ENCODE data around the gene NOVA1. TPM values are rescaled to one million over a fixed set of nuclear protein-coding genes. Genes with fewer than 3 reads are reported as not detected.

The NOVA1 gene
- total RNA-seq, 4 donors from 2014 or later = 10.3 to 22.4 (median 14.0) TPM

- Histone ChIP-seq H3K4me3 (no peak overlapping the region), H3K36me3 (no peaks in the 10 kb centered on the region), H3K27me3 (no peaks in the 10 kb centered on the region), H3K4me1 (no peaks in the 10 kb centered on the region), H3K9me3 (no peaks in the 10 kb centered on the region), H3K27ac (replicated peaks in 1 of 4) (no peak overlapping the region)
- intact Hi-C loops (cut with DNase I) = no loop called here
- no peak for DNase-seq (ENCODE audit: extremely low spot score)
- 78% methylated on average over 2 of the region's 2 CpGs for WGBS
- TF ChIP-seq EP300 (IDR thresholded peaks at IDR 0.05) (no peak), POLR2A (IDR thresholded peaks at IDR 0.05; ENCODE audit: low read depth) (no peak), CTCF (IDR thresholded peaks at IDR 0.05) (no peak), POLR2AphosphoS5 (IDR thresholded peaks at IDR 0.05) (no peak)
These were observed 20.1 kb downstream of the NOVA1 start for GRCh38 chr14:26577711-26578110.

GRCh38 chr14:26554069-26554772, 43.6 kb downstream of the NOVA1 start:
- Histone ChIP-seq H3K4me3 (no peak overlapping the region), H3K9me3 (no peaks in the 10 kb centered on the region), H3K27me3 (no peaks in the 10 kb centered on the region), H3K4me1 (peaks cover 0 to 12% (median 2%) of the 10 kb centered on the region in 4 donors), H3K27ac (replicated peaks in 1 of 4) (no peak overlapping the region), H3K36me3 (no peaks in the 10 kb centered on the region)
- WGBS = 48% methylated on average over 1 of the region's 1 CpG
- no peak for DNase-seq (ENCODE audit: extremely low spot score)
- intact Hi-C loops (cut with DNase I) = no loop called here
- TF ChIP-seq CTCF (IDR thresholded peaks at IDR 0.05) = no peak
- TF ChIP-seq EP300 (IDR thresholded peaks at IDR 0.05) = no peak
- no peak for TF ChIP-seq POLR2AphosphoS5 (IDR thresholded peaks at IDR 0.05)
- TF ChIP-seq POLR2A (IDR thresholded peaks at IDR 0.05; ENCODE audit: low read depth) = no peak

- intact Hi-C loops (cut with DNase I) = no loop called here
- H3K27ac ChIP-seq (replicated peaks in 1 of 4) = no peak overlapping the region
- H3K4me1 ChIP-seq = peaks cover 0 to 4% (median 0%) of the 10 kb centered on the region in 4 donors
- 98% methylated on average over 3 of the region's 3 CpGs for WGBS
- no peaks in the 10 kb centered on the region for H3K9me3 ChIP-seq
- no peak overlapping the region for H3K4me3 ChIP-seq
- TF ChIP-seq POLR2AphosphoS5 (IDR thresholded peaks at IDR 0.05) = no peak
- no peak for TF ChIP-seq POLR2A (IDR thresholded peaks at IDR 0.05; ENCODE audit: low read depth)
- no peak for TF ChIP-seq EP300 (IDR thresholded peaks at IDR 0.05)
- no peak for TF ChIP-seq CTCF (IDR thresholded peaks at IDR 0.05)
- no peak for DNase-seq (ENCODE audit: extremely low spot score)
- H3K27me3 ChIP-seq = no peaks in the 10 kb centered on the region
- H3K36me3 ChIP-seq = no peaks in the 10 kb centered on the region
These were observed 48.3 kb downstream of the NOVA1 start for GRCh38 chr14:26549571-26549970.

- intact Hi-C loops (cut with DNase I) = no loop called here
- DNase-seq (ENCODE audit: extremely low spot score) = no peak
- no peaks in the 10 kb centered on the region for H3K27me3 ChIP-seq
- H3K4me1 ChIP-seq = peaks cover 0 to 4% (median 0%) of the 10 kb centered on the region in 4 donors
- H3K36me3 ChIP-seq = no peaks in the 10 kb centered on the region
- H3K4me3 ChIP-seq = no peak overlapping the region
- H3K9me3 ChIP-seq = no peaks in the 10 kb centered on the region
- TF ChIP-seq CTCF (IDR thresholded peaks at IDR 0.05) (no peak), EP300 (IDR thresholded peaks at IDR 0.05) (no peak), POLR2A (IDR thresholded peaks at IDR 0.05; ENCODE audit: low read depth) (no peak), POLR2AphosphoS5 (IDR thresholded peaks at IDR 0.05) (no peak)
- no peak overlapping the region for H3K27ac ChIP-seq (replicated peaks in 1 of 4)
These were observed 49.4 kb downstream of the NOVA1 start for GRCh38 chr14:26548406-26548805.

- Histone ChIP-seq H3K4me1 (no peaks in the 10 kb centered on the region), H3K36me3 (no peaks in the 10 kb centered on the region), H3K27ac (replicated peaks in 1 of 4) (no peak overlapping the region), H3K27me3 (no peaks in the 10 kb centered on the region), H3K9me3 (no peaks in the 10 kb centered on the region), H3K4me3 (no peak overlapping the region)
- 94% methylated on average over 1 of the region's 1 CpG for WGBS
- no peak for DNase-seq (ENCODE audit: extremely low spot score)
- intact Hi-C loops (cut with DNase I) = no loop called here
- TF ChIP-seq POLR2A (IDR thresholded peaks at IDR 0.05; ENCODE audit: low read depth) = no peak
- no peak for TF ChIP-seq CTCF (IDR thresholded peaks at IDR 0.05)
- no peak for TF ChIP-seq EP300 (IDR thresholded peaks at IDR 0.05)
- no peak for TF ChIP-seq POLR2AphosphoS5 (IDR thresholded peaks at IDR 0.05)
These were observed 59.7 kb downstream of the NOVA1 start for GRCh38 chr14:26538176-26538575.
